Fibroblast of skin of right quadriceps (primary cell): ENCODE data around the gene KAT5.
A peak's percentile ranks its signal among the peaks of the same experiment; 100 is the strongest.
"Not testable (repeated sequence)": the region's sequence is repeated elsewhere in the genome, so short reads cannot be mapped to it uniquely, and the experiment has no call there.

Experiments
- DNase-seq: peaks from one replicate; pipeline ENCODE4 v3.0.0-alpha.2; 2013

KAT5 gene

GRCh38 chr11:65710421-65710820 lies 1.6 kb upstream of the KAT5 start:
- DNase-seq, result peak; percentile 26

- DNase-seq, result no peak
These were observed 603 bp downstream of the KAT5 start for GRCh38 chr11:65712633-65713076.

- no peak for DNase-seq
These were observed 1.3 kb downstream of the KAT5 start for GRCh38 chr11:65713212-65713969.

- no peak for DNase-seq
These were observed 2.4 kb downstream of the KAT5 start for GRCh38 chr11:65714433-65714832.

- no peak for DNase-seq
These were observed 4.2 kb downstream of the KAT5 start for GRCh38 chr11:65716302-65716701.

- no peak for DNase-seq
These were observed 4.8 kb downstream of the KAT5 start for GRCh38 chr11:65716774-65717405.

- no peak for DNase-seq
These were observed 5.9 kb downstream of the KAT5 start for GRCh38 chr11:65717906-65718305.

GRCh38 chr11:65718531-65718930 lies 6.5 kb downstream of the KAT5 start:
- no peak for DNase-seq

- no peak for DNase-seq
These were observed 7.0 kb downstream of the KAT5 start for GRCh38 chr11:65718964-65719492.

GRCh38 chr11:65719871-65720210 lies 7.8 kb downstream of the KAT5 start:
- peak; percentile 29 for DNase-seq

GRCh38 chr11:65720211-65720934 lies 8.3 kb downstream of the KAT5 start, which contains the start of gene RNASEH2C:
Gene RNASEH2C (minus strand): TSS chr11:65720798. CDS start chr11:65720758, 40 bp downstream.
- peak; percentile 86 for DNase-seq

GRCh38 chr11:65722261-65722660 lies 10.2 kb downstream of the KAT5 start:
- DNase-seq, result no peak

GRCh38 chr11:65726660-65727059 lies 14.6 kb downstream of the KAT5 start:
- DNase-seq, result no peak

GRCh38 chr11:65727865-65728264 lies 15.8 kb downstream of the KAT5 start:
- no peak for DNase-seq

- DNase-seq, result no peak
These were observed 18.4 kb downstream of the KAT5 start for GRCh38 chr11:65730461-65730860.

GRCh38 chr11:65735111-65735510 lies 23.1 kb downstream of the KAT5 start:
- not testable (repeated sequence) for DNase-seq

- DNase-seq, result no peak
These were observed 24.8 kb downstream of the KAT5 start for GRCh38 chr11:65736810-65737209.

- no peak for DNase-seq
These were observed 27.0 kb downstream of the KAT5 start for GRCh38 chr11:65739022-65739421.

GRCh38 chr11:65741185-65741584 lies 29.1 kb downstream of the KAT5 start:
- DNase-seq, result no peak

- no peak for DNase-seq
These were observed 30.3 kb downstream of the KAT5 start for GRCh38 chr11:65742353-65742752.

- no peak for DNase-seq
These were observed 31.6 kb downstream of the KAT5 start for GRCh38 chr11:65743681-65744025.

GRCh38 chr11:65744026-65744698 lies 32.1 kb downstream of the KAT5 start:
- DNase-seq, result peak; percentile 17

- no peak for DNase-seq
These were observed 32.6 kb downstream of the KAT5 start for GRCh38 chr11:65744699-65745042.
